MM.1S (cell line): ENCODE data around the gene FBXL7.

Source experiments
- CTCF ChIP-seq: fragments of 300-600 bp; sonication (generic); IDR thresholded peaks from 2 replicates; pipeline ENCODE4 v1.5.1; 2016; ENCODE audit warnings: antibody characterized with exemption, low read length, mixed read lengths
- EZH2 ChIP-seq: fragments of 300-600 bp; sonication (generic); optimal IDR thresholded peaks from 2 replicates; pipeline ENCODE3; 2017; ENCODE audit warnings: low read depth, mild to moderate bottlenecking, antibody characterized with exemption, low read length, mixed read lengths

DNA sequence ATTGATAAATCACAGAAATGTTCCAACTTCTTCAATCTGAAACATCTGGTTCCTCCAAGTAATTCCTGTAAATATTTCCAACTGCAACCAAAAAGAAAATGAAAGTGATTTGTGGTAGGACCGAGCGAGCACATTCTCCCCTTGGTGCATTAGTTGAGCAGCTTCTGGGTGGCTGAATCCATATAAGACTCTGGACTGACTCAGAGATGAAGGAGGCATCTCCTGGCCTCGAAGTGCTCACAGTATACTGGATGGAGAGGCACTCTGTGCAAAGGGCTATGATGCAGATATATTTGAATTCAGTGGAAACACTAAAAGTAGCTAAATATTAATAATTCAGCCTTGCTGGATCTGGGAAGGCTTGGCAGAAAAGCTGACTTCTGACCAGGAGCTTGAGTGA lies 414.7 kb downstream of the FBXL7 start:
- TF ChIP-seq CTCF (no peak), EZH2 (no peak)
